PFSK-1 (cell line): ENCODE measurements around the gene DTNA.

Experiments used
- FOXP2 ChIP-seq: optimal IDR thresholded peaks from 2 replicates; pipeline ENCODE3; 2011; ENCODE audit warnings: borderline replicate concordance, control low read depth, inconsistent platforms; ENCODE audit not compliant: insufficient read depth; ENCODE audit errors: extremely low read length, extremely low read depth
- POLR2AphosphoS5 ChIP-seq: IDR thresholded peaks from 2 replicates; pipeline ENCODE4 v1.6.1; 2012; ENCODE audit warnings: low read depth, mild to moderate bottlenecking, control low read depth, low read length, moderate library complexity
- SIN3A ChIP-seq: IDR thresholded peaks from 2 replicates; pipeline ENCODE4 v1.6.1; 2012; ENCODE audit warnings: mild to moderate bottlenecking, low read length, moderate library complexity, borderline replicate concordance; ENCODE audit not compliant: insufficient read depth
- TAF1 ChIP-seq: IDR thresholded peaks from 2 replicates; pipeline ENCODE4 v1.6.1; 2012; ENCODE audit warnings: low read length, control low read depth, borderline replicate concordance; ENCODE audit not compliant: insufficient read depth
- TF ChIP-seq, protein P1 (sequence below), 2 experiments: IDR thresholded peaks; 2 replicates each; pipeline versions ENCODE4 v1.6.1 to v1.8.0; 2011 to 2012; ENCODE audit warnings: low read depth in 2 of 2, low read length in 2 of 2, control low read depth in 1 of 2, inconsistent platforms in 1 of 2, mild to moderate bottlenecking in 1 of 2, moderate library complexity in 1 of 2; ENCODE audit not compliant: insufficient read depth in 1 of 2

DTNA gene

DNA sequence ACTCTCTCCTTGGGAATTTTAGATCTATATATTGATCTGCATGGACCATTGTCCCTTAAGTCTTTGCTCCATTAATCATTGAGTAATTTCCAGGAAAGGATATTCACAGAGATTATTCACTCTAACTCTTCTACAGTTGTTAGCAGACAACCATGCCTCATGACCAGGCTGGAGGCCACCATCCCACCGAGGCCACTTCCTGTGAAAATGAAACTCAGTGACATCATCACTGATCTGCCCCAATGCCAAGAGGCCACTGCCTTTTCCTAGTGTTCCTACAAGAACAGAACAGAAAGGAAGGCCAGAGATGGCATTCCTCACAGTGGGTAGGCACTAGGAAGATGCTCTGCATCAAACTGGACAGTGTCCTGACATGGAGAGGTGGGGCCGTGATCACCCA lies 161.3 kb downstream of the DTNA start:
- no peak for TF ChIP-seq SIN3A
- no peak for TF ChIP-seq POLR2AphosphoS5

DNA sequence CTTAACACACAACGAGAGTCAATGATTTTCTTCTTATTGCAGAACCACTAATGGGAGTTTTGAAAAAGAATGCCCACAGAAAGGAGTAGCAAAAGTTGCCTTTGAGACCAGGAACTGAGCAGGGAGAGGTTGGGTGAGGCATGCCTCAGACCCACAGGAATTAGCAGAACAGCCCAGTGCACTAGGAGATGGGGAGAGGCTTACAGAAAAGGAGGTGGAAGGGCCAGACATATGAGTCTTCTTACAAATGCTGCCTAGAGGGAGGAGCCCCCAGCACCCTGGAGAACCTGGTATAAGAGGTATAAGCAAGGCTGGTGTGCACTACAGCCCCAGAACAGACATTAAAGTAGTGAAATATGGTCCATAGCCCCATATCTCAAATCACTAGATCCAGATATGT lies 162.0 kb downstream of the DTNA start:
- TF ChIP-seq, protein P1, sequence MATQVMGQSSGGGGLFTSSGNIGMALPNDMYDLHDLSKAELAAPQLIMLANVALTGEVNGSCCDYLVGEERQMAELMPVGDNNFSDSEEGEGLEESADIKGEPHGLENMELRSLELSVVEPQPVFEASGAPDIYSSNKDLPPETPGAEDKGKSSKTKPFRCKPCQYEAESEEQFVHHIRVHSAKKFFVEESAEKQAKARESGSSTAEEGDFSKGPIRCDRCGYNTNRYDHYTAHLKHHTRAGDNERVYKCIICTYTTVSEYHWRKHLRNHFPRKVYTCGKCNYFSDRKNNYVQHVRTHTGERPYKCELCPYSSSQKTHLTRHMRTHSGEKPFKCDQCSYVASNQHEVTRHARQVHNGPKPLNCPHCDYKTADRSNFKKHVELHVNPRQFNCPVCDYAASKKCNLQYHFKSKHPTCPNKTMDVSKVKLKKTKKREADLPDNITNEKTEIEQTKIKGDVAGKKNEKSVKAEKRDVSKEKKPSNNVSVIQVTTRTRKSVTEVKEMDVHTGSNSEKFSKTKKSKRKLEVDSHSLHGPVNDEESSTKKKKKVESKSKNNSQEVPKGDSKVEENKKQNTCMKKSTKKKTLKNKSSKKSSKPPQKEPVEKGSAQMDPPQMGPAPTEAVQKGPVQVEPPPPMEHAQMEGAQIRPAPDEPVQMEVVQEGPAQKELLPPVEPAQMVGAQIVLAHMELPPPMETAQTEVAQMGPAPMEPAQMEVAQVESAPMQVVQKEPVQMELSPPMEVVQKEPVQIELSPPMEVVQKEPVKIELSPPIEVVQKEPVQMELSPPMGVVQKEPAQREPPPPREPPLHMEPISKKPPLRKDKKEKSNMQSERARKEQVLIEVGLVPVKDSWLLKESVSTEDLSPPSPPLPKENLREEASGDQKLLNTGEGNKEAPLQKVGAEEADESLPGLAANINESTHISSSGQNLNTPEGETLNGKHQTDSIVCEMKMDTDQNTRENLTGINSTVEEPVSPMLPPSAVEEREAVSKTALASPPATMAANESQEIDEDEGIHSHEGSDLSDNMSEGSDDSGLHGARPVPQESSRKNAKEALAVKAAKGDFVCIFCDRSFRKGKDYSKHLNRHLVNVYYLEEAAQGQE (IDR thresholded peaks at IDR 0.05; ENCODE audit: insufficient read depth in 1 of 2, low read depth in 2 of 2, low read length in 2 of 2), result no peak
- TF ChIP-seq SIN3A, result no peak
- TF ChIP-seq POLR2AphosphoS5, result no peak
- no peak for TF ChIP-seq TAF1
- no peak for TF ChIP-seq FOXP2

DNA sequence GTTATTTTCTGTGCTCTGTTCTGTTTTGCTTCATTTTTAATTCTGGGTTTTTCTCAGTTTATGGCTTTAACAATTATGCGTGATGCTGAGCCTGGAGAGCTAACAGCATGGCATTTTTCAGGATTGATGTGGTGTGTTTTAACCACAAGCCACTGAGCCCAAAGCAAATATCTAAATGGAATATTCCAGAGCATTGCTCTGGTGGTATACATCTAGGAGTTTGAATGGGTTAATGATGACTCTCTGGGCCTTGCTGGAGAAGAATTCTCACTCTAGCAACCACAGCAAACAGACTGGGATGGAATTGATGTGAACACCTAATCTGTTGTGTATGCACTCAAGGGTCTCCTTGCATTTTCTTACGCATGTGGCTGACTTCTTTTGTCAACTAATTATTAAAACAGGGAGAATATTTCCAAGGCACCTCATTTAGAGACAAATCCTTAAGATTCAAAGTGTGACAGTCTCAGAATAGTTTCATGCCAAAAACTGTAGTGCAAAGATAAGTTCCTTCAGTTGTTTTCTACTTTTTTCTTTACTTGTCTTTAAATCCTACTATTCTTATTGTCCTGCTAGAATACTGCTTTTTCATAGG lies 164.0 kb downstream of the DTNA start:
- no peak for TF ChIP-seq TAF1
- TF ChIP-seq POLR2AphosphoS5, result no peak
- no peak for TF ChIP-seq FOXP2
- TF ChIP-seq, protein P1 (IDR thresholded peaks at IDR 0.05; ENCODE audit: insufficient read depth in 1 of 2, low read depth in 2 of 2, low read length in 2 of 2), result no peak
- no peak for TF ChIP-seq SIN3A

DNA sequence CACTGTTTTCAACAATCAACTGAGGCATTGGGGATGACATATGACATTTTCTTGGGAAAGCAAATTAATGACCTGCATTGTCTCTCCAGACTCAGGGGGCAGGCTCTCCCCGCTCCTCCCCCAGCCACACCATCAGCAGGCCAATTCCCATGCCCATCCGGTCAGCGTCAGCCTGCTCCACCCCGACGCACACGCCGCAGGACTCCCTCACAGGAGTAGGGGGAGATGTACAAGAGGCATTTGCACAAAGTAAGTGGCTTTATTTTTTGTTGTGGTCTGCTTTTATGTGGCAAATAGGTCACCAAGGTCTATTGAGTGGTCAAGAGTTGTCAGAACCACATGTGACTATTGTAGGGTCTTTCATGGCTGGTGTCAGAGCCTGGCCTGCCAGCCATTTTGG lies 165.1 kb downstream of the DTNA start:
- TF ChIP-seq FOXP2 (no peak), POLR2AphosphoS5 (no peak), SIN3A (no peak), TAF1 (no peak)
- TF ChIP-seq, protein P1 (IDR thresholded peaks at IDR 0.05; ENCODE audit: insufficient read depth in 1 of 2, low read depth in 2 of 2, low read length in 2 of 2), result no peak

DNA sequence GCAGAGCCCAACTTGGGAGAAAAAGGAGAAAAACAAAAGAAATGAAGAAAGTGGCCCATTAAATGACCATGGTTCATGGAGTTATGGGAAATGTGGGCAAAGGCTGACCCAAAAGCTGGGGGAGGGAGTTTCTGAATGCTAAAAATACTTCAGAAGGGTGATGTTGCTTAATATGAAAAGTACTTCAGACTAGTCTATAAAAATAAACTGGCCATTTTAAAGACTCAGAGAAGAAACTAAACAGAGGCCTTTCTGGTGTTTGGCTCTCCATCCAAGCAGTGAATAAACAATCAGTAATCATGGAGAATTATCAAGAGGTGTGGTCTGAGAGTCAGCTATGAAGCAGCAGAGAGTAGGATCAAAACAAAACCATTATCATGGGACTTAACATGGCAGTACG lies 170.3 kb downstream of the DTNA start:
- TF ChIP-seq, protein P1 (IDR thresholded peaks at IDR 0.05; ENCODE audit: insufficient read depth in 1 of 2, low read depth in 2 of 2, low read length in 2 of 2), result no peak
- TF ChIP-seq POLR2AphosphoS5, result no peak
- TF ChIP-seq FOXP2, result no peak
- no peak for TF ChIP-seq TAF1
- no peak for TF ChIP-seq SIN3A
